HG02885 (cell line): ENCODE measurements around the gene LRRC41.
"Not testable (repeated sequence)": the region's sequence is repeated elsewhere in the genome, so short reads cannot be mapped to it uniquely, and the experiment has no call there.

Experiments
- ATAC-seq: cut with Tn5 transposase; IDR thresholded peaks from one replicate; pipeline ENCODE4 v1.9.1; 2021; ENCODE audit warnings: mild to moderate bottlenecking; ENCODE audit not compliant: unreplicated experiment, poor library complexity

The LRRC41 gene

DNA sequence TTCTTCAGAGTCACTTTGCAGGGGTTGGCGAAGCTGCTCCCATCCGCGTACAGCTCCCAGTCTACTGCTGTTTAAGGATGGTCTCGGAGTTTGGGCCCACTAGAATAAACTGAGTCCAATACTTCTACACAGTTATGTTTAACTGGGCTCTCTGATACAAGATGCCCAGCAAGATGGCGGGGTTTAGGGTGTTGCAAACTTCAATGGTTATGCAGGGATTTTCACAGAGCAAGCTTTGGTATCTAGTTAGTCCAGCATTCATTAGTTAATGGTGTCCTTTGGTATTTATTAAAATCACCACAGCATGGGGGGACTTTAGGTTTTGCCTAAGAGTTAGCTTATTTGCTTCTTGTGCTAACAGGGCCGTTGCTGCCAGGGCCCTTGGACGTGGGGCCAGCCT lies 24.8 kb upstream of the LRRC41 start:
- ATAC-seq: not testable (repeated sequence)

DNA sequence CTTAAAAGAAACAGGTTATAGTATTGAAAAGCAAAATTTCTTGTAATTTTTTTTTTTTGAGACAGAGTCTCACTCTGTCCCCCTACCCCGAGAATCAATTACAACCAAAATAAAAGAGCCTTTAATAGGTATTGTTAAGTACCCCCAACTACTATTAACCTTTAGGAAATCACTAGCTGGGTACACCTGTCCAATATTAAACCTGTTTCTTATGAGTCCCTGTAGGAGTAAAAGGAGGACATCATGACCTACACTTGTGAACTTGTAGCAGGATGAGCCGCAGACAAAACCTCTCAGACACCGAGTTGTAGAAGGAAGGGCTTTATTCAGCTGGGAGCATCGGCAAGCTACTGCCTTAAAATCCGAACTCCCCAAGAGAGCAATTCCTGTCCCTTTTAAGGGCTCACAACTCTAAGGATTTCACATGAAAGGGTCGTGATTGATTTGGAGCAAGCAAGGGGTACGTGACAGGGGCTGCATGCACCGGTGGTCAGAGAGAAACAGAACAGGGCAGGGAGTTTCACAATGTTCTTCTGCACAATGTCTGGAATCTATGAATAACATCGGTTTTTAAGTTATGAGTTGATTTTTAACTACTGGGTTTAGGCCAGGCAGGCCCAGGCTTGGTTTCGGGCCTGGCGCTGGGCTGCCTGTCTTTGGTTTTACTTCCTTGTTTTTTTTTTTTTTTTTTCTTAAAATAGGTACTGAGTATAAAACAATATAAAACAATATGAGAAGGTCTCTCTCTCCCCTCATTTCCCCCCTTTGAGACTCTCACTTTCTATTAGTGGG lies 22.1 kb upstream of the LRRC41 start:
- ATAC-seq: not testable (repeated sequence)

DNA sequence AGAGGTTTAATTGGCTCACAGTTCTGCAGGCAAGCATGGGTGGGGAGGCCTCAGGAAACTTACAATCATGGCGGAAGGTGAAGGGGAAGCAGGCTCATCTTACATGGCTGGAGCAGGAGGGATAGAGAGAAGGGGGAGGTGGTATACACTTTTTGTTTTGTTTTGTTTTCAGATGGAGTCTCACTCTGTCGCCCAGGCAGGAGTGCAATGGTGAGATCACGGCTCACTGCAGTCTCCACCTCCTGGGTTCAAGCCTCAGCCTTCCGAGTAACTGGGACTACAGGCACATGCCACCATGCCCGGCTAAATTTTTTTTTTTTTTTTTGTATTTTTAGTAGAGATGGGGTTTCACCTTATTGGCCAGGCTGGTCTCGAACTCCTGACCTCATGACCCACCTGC lies 18.8 kb upstream of the LRRC41 start:
- not testable (repeated sequence) for ATAC-seq

DNA sequence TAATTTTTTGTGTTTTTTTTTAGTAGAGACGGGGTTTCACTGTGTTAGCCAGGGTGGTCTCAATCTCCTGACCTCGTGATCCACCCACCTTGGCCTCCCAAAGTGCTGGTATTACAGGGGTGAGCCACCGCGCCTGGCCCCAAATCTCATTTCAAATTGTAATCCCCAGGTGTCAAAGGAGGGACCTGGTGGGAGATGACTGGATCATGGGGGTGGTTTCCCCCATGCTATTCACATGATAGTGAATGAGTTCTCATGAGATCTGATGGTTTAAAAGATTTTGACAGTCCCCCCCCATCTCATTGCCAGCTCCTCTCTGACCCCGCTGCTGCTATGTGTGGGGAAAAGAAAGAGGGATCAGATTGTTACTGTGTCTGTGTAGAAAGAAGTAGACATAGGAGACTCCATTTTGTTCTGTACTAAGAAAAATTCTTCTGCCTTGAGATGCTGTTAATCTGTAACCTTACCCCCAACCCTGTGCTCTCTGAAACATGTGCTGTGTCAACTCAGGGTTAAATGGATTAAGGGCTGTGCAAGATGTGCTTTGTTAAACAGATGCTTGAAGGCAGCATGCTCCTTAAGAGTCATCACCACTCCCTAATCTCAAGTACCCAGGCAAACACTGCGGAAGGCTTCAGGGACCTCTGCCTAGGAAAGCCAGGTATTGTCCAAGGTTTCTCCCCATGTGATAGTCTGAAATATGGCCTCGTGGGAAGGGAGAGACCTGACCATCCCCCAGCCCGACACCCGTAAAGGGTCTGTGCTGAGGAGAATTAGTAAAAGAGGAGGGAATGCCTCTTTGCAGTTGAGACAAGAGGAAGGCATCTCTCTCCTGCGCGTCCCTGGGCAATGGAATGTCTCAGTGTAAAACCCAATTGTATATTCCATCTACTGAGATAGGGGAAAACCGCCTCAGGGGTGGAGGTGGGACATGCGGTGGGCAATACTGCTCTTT lies 16.8 kb upstream of the LRRC41 start:
- ATAC-seq: not testable (repeated sequence)

DNA sequence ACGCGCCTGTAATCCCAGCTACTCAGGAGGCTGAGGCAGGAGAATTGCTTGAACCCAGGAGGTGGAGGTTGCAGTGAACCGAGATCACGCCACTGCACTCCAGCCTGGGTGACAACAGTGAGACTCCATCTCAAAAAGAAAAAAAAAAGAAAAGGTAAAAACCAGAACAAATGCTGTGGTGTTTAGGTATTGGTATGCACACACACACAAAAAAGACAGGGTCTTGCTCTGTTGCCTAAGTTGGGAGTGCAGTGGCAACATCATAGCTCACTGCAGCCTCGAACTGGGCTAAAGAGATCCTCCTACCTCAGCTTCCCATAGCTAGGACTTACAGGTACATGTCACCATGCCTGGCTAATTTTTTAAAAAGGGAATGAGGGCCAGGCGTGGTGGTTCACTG lies 15.9 kb upstream of the LRRC41 start:
- not testable (repeated sequence) for ATAC-seq

DNA sequence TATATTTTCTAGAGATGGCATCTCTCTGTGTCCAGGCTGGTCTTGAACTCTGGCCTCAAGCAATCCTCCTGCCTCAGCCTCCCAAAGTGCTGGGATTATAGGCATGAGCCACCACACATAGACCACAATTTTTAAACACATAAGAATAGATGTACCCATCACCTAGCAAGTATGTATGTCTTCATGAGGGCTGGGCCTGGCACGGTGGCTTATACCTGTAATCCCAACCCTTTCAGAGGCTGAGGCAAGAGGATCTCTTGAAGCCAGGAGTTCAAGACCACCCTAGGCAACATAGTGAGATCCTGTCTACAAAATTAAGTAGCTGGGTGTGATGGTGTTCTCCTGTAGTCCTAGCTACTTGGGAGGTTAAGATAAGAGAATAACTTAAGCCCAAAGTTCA lies 13.9 kb upstream of the LRRC41 start:
- ATAC-seq: no peak

DNA sequence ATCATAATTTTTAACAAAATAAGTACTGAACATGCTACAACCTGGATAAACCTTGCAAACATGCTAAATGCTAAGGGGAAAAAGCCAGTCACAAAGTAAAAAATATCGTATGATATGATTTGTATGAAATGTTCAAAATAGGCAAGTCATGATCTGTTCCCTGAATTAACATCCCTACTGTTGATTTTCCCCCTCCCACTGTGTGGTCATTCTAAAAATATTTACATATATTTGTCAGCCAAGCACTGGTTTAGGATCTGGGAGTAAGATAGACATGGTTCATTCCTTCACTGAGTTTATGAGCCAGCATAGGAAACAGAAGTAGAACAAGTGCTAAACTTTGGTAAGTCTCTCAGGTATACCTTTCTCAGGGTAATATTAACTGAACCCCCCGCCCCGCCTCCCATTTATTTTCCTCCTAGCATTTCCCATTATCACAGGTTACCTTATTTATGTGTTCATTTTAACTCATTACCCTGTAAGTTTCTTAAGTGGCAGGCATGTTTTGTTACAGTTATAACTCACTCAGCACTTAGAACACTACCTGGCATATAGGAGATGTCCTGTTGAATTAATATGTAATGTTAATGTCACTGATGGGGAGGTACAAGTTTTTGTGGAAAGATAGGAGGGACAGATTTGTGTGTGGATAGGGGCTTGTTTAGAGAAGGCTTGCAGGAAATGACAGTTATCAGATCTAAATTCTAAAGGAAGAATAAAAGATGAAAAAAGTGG lies 12.4 kb upstream of the LRRC41 start:
- no peak for ATAC-seq

DNA sequence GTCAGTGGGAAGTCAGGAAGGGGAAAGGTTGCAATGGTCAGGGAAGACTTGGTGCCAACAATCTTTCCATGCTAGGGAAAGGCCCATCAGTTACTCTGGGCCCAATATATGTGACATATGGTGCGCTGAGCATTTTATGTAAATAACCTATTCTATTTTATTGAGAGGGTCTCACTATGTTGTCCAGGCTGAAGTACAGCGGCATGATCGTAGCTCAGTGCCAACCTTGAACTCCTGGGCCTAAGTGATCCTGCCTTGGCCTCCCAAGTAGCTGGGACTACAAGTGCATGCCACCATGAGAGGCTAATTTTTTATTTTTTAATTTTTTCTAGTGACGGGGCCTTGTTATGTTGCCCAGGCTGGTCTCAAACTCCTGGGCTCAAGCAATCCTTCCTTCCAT lies 6.9 kb upstream of the LRRC41 start:
- no peak for ATAC-seq

DNA sequence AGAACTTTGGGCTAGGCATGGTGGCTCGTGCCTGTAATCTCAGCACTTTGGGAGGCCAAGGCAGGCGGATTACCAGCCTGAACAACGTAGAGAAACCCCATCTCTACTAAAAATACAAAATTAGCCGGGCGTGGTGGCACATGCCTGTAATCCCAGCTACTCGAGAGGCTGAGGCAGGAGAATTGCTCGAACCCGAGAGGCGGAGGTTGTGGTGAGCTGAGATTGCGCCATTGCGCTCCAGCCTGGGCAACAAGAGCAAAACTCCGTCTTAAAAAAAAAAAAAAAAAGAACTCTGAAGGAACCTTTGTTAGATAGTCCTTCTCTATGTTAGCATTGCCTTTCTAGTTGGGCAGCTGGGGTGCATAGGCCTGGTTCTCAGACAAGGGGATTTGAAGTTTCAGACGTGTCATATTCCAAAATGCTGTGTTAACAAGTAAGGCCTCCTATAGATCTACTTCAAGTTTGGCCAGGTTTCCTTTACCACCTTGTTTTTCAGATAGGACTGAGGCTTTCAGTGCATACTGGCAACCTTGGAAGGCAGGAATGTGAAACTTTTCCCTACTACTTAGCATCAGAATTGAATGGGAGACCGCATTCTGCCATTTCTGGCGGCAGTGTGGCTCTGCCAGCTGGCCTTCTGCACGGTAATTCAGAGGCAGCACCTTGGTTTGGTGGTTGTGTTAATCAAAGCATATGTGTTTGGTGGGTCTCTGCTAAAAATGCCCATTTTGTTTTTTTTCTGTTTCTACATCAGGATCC lies 6.2 kb upstream of the LRRC41 start:
- ATAC-seq: no peak

DNA sequence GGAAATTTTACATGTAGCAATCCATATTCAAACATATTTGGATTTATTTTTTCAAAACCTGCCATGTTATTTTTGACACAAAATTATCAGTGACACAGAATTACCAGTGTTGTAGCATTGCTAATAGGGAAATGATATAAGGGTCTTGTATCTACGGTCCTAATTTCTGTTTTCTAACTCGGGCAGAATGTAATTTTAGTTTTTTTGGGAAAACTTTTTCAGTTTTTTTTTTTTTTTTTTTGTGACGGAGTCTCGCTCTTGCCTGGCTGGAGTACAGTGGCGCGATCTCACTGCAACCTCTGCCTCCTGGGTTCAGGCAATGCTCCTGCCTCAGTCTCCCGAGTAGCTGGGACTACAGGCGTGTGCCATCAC lies 2.7 kb upstream of the LRRC41 start:
- no peak for ATAC-seq

DNA sequence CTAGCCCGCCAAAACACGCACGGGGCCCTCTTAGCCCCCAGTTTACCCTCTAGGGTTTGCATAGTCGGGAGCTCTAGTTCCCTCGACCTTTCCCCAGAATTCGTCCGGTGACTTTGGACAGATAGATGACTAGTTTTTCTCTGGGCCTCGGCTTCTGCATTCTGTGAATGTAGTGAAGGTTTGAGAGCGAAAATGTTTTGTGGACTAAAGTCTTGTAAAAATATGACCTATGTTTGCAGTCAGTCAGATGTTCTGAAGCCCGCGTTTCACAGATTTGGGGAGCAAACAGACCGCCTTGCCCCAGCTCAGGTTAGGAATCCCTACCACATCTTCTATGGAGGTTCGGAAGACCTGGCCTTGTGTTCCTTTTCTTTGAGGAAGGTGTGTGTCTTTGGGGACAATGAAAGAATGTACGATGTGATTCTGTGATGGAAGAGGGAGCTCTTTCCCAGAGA lies 483 bp upstream of the LRRC41 start:
- no peak for ATAC-seq

DNA sequence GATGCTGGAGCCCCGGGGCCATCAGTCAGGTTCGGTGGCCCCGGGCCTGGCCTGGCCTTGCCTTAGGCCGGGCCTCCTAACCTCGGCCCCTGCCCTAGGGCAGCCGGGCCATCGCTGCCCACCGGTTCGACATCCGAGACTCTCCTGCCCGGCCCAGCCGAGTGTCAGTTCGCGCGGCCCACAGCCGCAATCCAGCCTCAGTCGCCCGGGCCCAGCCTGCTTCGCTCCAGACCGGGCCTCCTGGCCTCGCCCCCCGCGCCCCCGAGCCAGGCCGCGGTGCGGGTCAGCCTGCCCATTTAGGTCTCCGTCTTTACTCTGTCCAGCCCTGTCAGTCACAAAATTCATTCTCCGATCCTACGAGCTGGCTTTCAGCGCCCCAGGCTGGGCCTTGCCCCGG lies 777 bp downstream of the LRRC41 start:
- peak; percentile 13 for ATAC-seq

DNA sequence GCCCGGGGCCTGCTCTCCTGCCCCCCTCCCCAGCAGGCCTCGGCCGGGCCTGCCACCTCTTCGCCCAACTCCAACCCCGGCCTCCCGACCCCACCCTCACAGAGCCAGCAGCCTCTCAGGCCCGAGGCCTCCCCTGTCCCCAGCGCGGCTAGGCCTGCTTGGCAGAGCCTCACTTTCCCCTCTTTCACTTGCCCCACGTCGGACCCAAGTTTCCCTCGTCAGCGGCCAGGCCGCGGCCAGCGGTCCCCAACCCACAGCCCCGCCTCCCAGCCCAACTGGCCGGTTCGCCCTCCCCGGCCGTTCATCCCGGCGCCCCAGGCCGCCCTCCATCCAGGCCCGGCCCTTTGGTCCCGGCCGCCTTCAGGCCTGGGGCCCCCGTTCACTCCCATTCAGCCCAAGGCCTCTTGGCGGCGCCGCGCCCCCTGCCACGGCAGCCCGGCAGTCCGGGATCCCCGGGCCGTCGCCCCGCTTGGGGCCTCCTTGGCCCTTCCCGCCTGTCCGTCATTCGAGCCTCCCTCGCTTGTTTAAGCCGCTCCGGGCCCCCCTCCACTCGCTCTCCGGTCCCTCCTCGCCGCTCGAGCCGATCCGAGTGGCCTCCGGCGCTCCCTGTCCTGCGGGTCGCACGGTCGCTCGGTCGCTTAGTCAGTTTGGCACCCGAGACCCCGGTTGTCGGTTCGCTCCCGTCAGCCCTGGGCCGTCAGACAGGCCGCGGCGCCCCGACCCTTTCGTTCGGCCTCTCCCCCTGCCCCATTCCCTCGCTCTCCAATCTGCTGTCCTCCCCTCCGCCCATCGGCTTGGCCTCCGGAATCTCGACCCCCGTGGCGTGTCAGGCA lies 1.4 kb downstream of the LRRC41 start:
- peak; percentile 30 for ATAC-seq

DNA sequence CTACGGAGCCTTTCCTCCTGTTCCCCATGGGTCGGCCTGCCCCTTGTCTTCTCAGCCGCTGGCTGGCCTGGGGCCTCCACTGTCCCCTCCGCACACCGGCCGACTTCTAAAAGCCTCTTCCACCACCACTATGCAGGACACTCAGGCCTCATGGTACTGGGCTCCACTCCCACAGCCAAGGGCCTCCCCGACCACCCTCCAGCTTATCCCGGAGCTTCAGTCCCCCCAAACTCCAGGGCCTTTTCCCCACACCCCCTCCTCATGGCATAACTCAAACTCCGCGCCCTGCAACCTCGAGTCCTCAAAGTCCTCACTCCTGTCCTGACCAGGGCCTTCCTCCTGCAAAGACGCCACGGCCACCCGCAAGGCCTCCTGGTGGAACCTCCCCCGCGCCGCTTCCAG lies 2.0 kb downstream of the LRRC41 start:
- ATAC-seq: no peak

DNA sequence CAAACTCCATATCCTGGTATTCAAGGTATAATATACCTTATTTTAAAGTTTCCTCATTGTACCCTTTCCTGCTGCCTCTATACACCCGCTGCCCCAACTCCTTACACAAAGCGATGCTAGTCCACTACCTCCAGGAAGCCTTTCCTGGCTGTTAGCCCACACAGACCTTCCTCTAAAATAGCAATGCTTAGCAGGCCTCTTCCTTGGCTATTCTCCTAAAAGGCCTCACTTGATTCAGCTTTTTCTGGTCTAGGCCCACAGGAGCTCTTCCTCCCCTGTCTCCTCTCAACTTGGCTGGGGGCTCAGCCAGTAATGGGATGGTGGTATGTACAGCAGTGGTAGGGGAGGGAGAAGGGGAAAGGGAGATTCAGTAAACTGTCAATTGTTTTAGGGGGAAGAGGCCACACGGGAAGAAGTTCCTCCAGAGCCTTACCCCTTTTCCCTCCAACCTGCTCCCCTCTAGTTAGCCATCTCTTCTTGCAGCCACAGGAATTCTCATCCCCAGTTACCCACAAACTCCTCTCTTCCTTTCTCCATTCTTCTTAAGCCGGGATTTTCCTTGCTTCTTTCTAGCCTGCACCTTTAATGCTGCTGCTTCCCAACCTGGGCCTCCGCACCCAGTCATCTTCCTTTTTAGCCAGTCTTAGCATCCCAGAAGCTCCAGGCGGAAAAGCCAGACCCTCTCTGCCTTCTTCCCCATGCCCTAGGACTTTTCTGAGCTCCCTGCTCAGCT lies 2.6 kb downstream of the LRRC41 start:
- no peak for ATAC-seq

DNA sequence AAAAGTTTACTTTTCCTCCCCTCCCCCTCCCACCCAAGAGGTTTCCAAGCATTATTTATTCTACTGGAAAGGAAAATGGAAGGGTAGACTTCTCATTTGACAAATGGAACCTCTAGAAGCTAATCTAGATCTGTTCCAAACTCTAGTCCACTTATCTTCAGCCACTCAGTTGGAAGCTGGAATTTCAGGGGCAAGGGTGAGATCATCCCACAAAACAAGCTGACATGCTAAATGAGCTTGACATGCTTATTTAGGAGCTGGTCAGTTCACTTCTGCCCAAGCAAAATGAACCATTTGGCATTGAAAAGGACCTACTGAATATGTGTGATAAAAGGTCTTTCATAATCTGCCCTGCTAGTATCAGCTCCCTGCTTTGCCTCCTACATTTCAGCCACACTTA lies 5.0 kb downstream of the LRRC41 start:
- no peak for ATAC-seq

DNA sequence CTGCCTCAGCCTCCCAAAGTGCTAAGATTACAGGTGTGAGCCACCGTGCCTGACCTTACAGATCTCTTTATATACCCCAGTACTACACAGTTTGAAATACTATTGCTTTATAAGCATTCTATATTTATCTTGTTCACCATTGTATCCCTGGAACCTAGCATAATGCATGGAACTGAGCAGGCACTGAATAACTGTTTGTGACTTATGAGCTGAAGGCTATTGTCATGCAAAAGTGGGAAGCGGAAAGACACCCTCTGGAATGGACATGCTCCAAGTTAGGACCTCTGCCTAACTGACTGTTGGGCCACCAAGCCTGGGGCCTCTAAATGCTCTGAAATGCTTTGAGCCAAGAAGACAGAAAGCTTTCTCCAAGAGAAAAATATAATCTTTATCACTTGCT lies 8.1 kb downstream of the LRRC41 start:
- no peak for ATAC-seq

DNA sequence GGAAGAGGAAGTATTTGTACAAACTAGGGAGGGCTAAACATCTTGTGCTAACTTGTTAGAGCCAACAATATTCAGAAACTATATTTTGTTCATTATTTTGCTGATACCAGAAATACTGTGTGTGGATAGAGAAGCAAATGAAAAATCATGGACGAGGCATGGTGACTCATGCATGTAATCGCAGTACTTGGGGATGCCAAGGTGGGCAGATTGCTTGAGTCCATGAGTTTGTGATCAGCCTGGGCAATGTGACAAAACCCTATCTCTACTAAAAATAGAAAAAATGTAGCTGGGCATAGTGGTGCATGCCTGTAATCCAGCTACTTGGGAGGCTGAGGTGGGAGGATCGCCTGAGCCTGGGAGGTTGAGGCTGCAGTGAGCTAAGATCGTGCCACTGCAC lies 13.4 kb downstream of the LRRC41 start:
- no peak for ATAC-seq

DNA sequence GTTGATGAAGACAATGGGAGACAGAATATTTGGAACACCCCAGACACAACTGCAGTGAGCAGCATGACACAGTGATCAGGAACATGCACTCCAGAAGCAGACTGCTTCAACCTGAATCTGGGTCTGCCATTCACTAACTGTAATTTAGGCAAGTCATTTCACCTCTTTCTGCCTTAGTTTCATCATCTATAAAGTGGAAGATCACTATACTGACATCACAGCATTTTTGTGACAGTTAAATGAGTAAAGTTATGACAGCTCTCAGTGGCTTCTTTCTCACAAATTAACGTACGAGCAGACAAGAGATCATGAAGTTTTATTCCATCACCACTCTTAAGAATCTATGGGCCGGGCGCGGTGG lies 14.3 kb downstream of the LRRC41 start:
- no peak for ATAC-seq
